ENCODE results near the gene TTC34. TPM values are rescaled to one million over a fixed set of nuclear protein-coding genes. Genes with fewer than 3 reads are reported as not detected.
A peak's percentile ranks its signal among the peaks of the same experiment; 100 is the strongest.
"Not testable (repeated sequence)": the region's sequence is repeated elsewhere in the genome, so short reads cannot be mapped to it uniquely, and the experiment has no call there.

TTC34 gene
- total RNA-seq, 4 donors from 2014 or later: 0.17 to 0.56 TPM; not detected in 2

- Histone ChIP-seq H3K27me3 (peaks cover 70% of the 10 kb centered on the region), H3K36me3 (no peaks in the 10 kb centered on the region), H3K4me3 (no peak overlapping the region), H3K9me3 (no peaks in the 10 kb centered on the region), H3K27ac (no peak overlapping the region), H3K4me1 (peaks cover 16% of the 10 kb centered on the region)
- no peak for TF ChIP-seq POLR2AphosphoS5 (IDR thresholded peaks at IDR 0.05)
- TF ChIP-seq EP300 (IDR thresholded peaks at IDR 0.05): no peak
- no peak for TF ChIP-seq POLR2A (IDR thresholded peaks at IDR 0.05)
- TF ChIP-seq CTCF (IDR thresholded peaks at IDR 0.05): no peak
- DNase-seq (ENCODE audit: low spot score in 2 of 2): peak in 1 of 2 donors; percentile 56
- WGBS: 29% methylated on average over 6 of the region's 6 CpGs
Observed at GRCh38 chr1:2627746-2628145, 173.7 kb downstream of the TTC34 start.

GRCh38 chr1:2625748-2626147 is 175.7 kb downstream of the TTC34 start:
- not testable (repeated sequence) for H3K9me3 ChIP-seq, H3K36me3 ChIP-seq, H3K4me3 ChIP-seq, H3K27ac ChIP-seq
- 69% methylated on average over 7 of the region's 7 CpGs for WGBS
- Histone ChIP-seq H3K4me1 (peaks cover 16% of the 10 kb centered on the region), H3K27me3 (peaks cover 56% of the 10 kb centered on the region)
- DNase-seq (ENCODE audit: low spot score in 2 of 2): peak in 1 of 2 donors; percentile 37

DNA sequence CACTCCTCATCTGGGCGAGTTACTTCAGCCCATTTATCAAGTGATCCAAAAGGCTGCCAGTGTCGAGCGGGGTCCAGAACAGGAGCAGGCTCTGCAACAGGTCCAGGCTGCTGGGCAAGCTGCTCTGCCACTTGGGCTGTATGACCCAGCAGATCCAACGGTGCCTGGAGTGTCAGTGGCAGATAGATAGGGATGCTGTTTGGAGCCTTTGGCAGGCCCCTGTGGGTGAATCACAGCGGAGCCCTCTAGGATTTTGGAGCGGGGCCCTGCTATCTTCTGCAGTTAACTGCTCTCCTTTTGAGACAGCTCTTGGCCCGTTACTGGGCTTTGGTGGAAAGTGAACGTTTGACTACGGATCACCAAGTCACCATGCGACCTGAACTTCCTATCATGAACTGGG is 176.2 kb downstream of the TTC34 start:
- Histone ChIP-seq H3K9me3 (no peaks in the 10 kb centered on the region), H3K4me1 (peaks cover 16% of the 10 kb centered on the region), H3K4me3 (no peak overlapping the region), H3K27me3 (peaks cover 58% of the 10 kb centered on the region), H3K27ac (no peak overlapping the region), H3K36me3 (no peaks in the 10 kb centered on the region)
- TF ChIP-seq CTCF (IDR thresholded peaks at IDR 0.05) (no peak), POLR2AphosphoS5 (IDR thresholded peaks at IDR 0.05) (no peak)
- peak in 1 of 2 donors; percentile 37 for DNase-seq (ENCODE audit: low spot score in 2 of 2)
- WGBS: 92% methylated on average over 6 of the region's 10 CpGs

GRCh38 chr1:2624735-2625300 is 176.7 kb downstream of the TTC34 start:
- Histone ChIP-seq H3K4me1 (peaks cover 16% of the 10 kb centered on the region), H3K4me3 (no peak overlapping the region), H3K27ac (no peak overlapping the region), H3K36me3 (no peaks in the 10 kb centered on the region), H3K27me3 (peaks cover 54% of the 10 kb centered on the region), H3K9me3 (no peaks in the 10 kb centered on the region)
- 82% methylated on average over 13 of the region's 13 CpGs for WGBS
- TF ChIP-seq POLR2A (IDR thresholded peaks at IDR 0.05) (no peak), POLR2AphosphoS5 (IDR thresholded peaks at IDR 0.05) (no peak), CTCF (IDR thresholded peaks at IDR 0.05) (no peak), EP300 (IDR thresholded peaks at IDR 0.05) (no peak)
- peak in 1 of 2 donors; percentile 15 for DNase-seq (ENCODE audit: low spot score in 2 of 2)

DNA sequence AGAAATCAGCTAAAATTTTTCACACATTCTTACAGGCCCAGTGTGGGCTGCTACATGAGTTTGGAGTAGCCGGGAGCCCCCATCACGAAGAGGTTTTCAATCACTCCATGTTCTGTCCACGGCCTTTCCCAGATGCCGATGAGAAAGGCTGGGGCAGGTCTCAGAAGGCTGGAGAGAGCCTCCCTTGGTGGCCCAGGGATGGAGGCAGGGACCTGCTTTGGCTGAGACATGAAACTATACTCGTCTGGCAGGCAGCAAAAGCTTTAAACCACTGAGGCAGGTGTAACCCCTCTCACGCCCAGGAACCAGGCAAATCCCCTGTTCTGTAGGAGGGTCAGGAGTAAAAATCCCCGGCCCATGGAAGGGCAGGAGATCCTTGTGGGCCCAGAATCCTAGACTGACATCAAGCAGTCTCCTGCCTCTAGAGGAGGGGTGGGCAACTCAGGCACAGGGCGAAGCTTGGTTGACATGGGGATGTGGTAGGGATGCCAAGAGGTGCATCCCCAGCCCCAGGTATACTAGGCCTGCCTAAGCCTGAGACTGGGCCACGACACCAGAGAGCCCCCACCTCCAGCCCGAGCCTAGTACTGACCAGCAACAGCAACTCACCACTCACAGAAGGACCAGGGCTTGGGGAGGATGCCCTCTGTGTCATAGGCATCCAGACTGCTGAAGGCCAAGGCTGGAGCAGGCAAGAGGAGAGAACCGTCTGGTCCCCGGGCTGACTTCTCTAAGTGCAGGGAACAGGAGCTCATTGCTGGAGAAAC is 177.7 kb downstream of the TTC34 start:
- TF ChIP-seq CTCF (IDR thresholded peaks at IDR 0.05): no peak
- TF ChIP-seq POLR2AphosphoS5 (IDR thresholded peaks at IDR 0.05): no peak
- no peak for TF ChIP-seq POLR2A (IDR thresholded peaks at IDR 0.05)
- H3K36me3 ChIP-seq: no peaks in the 10 kb centered on the region
- H3K9me3 ChIP-seq: no peaks in the 10 kb centered on the region
- peaks cover 47% of the 10 kb centered on the region for H3K27me3 ChIP-seq
- no peak overlapping the region for H3K27ac ChIP-seq
- H3K4me1 ChIP-seq: peaks cover 10% of the 10 kb centered on the region
- H3K4me3 ChIP-seq: no peak overlapping the region
- DNase-seq (ENCODE audit: low spot score in 2 of 2): peak in 1 of 2 donors; percentile 58
- WGBS: 82% methylated on average over 10 of the region's 12 CpGs
